T47D (cell line): ENCODE results near the gene MIF.
"Not testable (repeated sequence)": the region's sequence is repeated elsewhere in the genome, so short reads cannot be mapped to it uniquely, and the experiment has no call there.

Experiments
- DNase-seq, 2 experiments: peaks; one replicate each; pipeline versions ENCODE4 v3.0.0 to v3.0.0-alpha.2; 2011 to 2012; ENCODE audit warnings: low read depth in 1 of 2, low spot score in 1 of 2
- JUND ChIP-seq: IDR thresholded peaks from 2 replicates; pipeline ENCODE4 v1.6.1; 2012; ENCODE audit warnings: low read depth
- in situ Hi-C: cut with HindIII; loops from 2 replicates; pipeline ENCODE4 v1.10.0; 2016; ENCODE audit warnings: low sequenced_read_pairs, low pct_unique_long_range_greater_than_20kb

The MIF gene

DNA sequence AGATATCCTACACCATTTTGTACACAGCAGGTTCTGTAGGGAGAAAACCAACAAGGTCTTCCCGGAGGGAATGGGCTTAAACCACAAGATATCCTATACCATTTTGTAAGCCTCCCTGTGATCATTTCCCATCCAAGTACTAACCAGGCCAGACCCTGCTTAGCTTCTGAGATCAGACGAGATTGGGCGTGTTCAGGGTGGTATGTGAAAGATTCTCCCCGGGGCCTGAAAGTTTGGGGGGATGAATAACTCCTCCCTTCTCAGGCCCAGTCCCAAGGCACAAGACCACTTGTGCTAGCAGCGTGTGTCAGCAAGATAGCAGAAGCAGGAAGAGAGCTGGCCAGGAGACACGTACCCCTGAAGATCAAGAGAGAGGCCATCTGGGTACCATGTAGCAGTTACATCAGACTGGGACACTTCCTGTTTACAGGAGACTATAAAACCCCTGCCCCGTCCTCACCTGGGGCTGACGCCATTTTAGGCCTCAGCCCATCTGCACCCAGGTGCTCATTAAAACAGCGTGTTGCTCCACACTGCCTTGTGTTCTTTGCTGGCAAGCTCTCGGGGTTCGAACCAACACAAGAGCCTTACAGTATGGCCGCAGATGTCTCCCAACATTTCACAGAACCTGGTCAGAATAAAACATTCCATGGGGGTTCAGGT is 17.3 kb downstream of the MIF start:
- TF ChIP-seq JUND: no peak
- in situ Hi-C loops: no loop called here
- DNase-seq: no peak

DNA sequence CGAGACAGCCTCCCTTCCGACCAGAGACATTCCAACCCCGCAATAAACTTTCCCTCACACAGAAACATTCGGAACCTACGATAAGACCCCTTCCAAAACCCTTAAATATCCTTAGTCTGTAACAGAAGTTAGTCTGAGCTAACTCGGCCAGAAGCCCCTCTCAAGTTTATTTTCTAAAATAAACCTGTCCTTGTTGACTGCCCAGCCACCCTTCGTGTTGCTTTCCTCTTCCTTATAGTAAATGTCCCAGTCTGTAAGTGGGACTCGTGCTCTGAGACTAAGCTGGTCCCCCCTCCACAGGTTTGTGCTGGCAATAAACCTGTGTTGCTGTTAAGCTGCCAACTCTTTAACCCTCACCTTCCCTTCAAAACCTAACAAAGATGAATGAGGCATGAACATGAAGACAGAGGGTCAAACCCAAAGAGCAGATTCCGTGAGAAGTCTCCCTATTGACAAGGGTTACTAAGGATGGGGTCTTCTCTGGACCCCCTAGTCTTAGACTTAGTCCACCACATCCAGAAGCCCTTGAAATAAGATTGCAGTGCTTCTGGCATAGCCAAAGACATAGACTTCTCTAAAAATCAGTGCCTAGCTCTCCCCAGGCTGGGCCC is 18.2 kb downstream of the MIF start:
- in situ Hi-C loops: no loop called here
- TF ChIP-seq JUND: no peak
- DNase-seq: no peak

DNA sequence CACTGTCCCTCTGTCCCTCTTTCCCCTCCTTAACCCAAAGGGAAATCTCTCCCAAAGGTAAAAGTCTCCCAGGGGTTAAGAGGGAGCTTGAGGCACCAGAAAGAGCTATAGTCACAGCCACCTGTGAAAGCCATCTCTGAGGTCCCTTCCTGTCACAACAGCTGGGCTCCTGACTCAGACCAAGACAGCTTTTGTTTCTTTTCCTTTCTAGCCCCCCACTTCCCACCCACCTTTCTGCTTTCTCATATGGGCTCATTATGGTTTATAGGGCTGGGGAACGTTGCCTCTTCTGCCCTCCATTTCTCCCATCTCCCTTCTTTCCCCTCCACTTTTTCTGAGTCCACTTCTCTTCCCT is 19.1 kb downstream of the MIF start:
- in situ Hi-C loops: no loop called here
- no peak for DNase-seq
- no peak for TF ChIP-seq JUND

DNA sequence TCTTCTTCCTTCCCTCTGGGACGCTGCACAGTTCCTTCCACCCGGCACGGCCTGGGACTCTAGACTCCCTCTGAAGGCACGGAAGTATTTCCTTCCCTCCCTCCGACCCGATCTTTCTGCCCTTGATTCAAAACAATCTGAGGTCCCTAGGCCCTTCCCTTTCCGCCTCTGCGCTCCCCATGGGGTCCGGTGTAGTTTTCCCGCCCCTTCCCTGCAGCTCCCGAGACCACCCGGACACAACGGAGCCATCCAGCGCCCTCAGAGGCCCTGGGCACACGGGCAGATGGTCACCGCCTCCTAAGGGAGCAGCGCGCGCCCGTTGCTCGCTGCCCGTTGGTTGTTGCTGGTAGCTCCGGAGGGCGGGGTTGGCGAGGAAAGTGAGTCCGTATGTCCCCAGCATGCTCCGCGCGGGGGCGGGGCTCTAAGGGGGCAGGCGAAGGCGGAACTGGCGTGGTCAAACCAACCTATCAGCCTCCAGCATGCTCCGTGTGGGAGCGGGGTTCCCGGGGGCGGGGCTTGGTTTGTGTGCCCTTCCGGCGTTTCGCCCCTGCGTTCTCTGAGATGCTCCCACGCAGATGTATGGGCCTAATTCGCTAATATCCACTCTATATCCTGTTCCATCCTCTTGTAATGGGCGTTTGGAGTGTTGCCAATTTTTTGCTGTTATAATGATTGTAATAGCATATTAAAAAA is 19.6 kb downstream of the MIF start:
- in situ Hi-C loops: no loop called here
- no peak for TF ChIP-seq JUND
- DNase-seq: peak; percentile 88 to 97

DNA sequence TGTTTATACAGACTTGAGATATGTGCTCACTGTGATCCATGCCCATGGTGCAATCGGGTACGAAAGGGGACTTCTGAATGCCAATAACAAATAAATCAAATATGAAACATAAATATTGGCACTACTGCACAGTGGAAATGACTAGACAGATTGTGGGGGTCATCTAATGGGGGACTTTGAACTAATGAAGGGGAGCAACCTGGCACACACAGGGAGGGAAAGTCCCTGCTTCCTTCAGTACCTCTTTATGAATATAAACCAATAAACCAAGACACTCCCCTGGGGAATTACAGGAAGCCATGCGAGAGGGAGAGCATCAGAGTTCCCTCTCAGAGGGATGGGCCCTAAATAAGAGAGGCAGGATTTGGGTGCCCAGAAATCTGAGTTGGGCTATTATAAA is 21.1 kb downstream of the MIF start:
- in situ Hi-C loops: no loop called here
- DNase-seq: no peak
- no peak for TF ChIP-seq JUND

DNA sequence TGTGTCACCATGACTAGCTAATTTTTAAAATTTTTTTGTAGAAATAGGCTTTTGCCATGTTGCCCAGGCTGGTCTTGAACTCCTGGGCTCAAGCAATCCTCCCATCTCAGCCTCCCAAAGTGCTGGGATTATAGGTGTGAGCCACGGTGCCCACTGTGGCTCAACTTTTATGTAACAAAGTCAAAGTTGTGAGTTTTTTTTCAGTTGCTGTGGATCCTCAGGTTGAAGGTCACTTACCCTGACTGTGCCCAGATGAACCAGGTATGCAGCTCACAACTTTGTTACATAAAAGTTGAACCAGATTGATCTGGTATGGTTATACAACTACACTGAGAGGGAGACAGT is 26.1 kb downstream of the MIF start:
- DNase-seq, in situ Hi-C loops: not testable (repeated sequence)

DNA sequence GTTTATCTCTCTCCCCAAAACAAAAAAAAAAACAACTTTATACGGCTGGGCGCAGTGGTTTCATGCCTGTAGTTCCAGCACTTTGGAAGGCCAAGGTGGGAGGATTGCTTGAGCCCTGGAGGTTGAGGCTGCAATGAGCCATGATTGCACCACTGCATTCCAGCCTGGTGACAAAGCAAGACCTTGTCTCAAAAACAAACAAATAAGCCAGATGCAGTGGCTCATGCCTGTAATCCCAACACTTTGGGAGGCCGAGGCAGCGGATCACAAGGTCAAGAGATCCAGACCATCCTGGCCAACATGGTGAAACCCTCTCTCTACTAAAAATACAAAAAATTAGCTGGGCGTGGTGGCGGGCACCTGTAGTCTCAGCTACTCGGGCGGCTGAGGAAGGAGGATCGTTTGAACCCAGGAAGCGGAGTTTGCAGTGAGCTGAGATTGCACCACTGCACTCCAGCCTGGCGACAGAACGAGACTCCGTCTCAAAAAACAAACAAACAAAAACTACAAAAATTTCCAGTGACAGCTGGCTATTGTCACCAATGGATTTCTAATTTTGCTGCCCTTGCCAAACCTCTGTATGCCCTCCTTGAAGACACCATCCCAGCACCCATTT is 27.5 kb downstream of the MIF start:
- DNase-seq: peak in 1 of 2 experiments; percentile 40
- in situ Hi-C loops: not testable (repeated sequence)

DNA sequence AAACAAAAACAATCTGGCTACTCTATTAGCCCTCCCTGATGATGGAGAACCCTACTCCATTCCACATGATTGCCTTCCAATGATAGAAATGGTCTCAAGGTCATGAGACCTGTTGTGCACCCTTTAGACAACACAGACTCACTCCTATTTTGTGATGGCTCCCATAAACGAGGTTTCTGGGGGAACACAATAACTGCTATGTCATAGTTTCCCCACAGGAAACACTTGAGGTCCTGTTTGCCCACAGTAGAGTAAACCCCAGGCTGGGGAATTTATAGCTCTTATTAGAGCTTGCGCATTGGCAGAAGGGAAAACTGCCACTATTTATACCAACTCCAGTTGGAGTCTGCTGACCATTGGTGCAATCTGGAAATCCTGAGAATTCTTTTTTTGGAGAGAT is 28.7 kb downstream of the MIF start:
- in situ Hi-C loops: no loop called here
- no peak for TF ChIP-seq JUND
- no peak for DNase-seq

DNA sequence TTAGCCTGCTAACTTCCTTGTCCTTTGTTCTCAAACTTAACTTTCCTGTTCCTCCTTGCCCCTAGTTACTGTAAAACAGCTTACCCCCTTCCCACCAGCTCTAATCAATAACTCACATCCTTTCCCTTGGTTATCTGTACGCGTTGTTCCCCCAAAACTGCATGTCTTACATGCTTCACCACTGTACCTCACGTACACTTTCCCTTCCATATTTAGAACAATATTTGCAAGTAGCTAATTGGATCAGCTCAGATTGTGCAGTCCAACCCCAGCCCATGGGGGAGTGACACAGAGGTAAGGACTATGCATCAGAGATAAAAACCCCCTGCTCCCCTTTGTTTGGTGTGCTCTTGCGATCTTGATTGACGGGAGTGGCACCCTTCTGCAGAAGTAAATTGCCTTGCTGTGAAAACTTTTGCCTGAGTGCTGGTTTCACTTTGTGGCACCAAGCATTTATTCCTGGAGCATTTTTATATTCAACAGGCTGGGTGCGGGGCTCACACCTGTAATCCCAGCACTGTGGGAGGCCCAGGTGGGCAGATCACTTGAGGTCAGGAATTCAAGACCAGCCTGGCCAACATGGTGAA is 30.9 kb downstream of the MIF start:
- no peak for DNase-seq
- TF ChIP-seq JUND: no peak
- in situ Hi-C loops: no loop called here

DNA sequence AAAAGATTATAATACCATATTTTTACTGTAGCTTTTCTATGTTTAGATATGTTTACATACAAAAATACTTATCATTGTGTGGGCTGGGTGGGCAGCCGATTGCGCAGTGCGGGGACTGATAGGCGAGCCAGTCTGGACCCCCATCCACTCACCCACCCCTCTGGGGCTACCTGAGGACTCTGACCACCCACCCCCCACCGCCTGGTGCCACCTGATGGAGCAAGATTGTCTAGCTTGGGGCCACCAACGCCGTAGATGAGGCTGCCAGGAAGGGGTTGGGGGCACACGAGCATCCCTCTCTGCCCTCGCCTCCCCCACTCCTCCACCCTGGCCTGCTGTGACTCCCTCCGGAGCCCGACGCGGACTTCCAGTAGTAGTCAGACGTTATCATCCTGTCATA is 32.4 kb downstream of the MIF start:
- no peak for TF ChIP-seq JUND
- no peak for DNase-seq
- in situ Hi-C loops: no loop called here

DNA sequence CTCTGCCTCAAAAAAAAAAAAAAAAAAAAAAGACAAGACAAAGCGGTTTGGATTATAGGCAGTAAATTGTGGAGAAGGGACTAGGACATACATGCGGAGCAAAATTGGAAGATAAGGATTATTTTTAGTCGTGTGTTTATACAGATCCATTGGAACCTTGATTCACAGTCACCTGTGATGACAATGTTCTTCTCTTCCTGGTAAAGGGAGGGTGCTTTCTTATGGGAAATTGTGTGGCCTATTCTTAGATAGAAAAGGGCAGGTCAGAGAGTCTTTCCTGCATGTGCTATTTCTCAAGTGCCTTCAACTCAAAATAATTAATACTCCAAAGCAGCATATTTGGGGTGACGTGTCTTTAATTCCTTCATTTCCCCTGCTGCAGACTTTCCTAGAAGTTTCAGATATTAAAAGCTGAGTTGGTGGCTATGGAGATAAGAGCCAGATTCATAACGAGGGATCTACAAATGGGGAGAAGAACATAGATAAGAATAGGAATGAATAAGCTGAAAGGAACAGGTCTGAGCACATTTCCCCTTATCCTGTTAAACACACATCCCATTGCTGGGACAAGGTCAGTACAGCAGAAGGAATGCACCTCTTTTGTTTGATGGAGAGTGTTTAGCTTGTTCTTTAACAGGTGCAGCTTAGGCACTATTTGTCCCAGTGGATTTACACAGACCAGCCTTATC is 44.3 kb downstream of the MIF start:
- no peak for TF ChIP-seq JUND
- in situ Hi-C loops: no loop called here
- peak; percentile 43 to 79 for DNase-seq

DNA sequence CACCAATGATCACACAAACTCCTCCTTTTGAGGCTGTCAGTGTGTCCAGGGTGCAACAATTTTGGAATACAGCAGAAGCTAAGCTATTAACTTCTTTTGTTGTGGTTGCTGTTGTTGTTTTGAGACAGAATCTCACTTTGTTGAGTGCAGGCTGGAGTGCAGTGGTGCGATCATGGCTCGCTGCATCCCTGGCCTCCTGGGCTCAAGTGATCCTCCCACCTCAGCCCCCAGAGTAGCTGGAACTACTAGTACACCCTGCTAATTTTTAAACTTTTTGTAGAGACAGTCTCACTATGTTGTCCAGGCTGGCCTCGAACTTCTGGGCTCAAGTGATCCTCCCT is 44.8 kb downstream of the MIF start:
- no peak for DNase-seq
- in situ Hi-C loops: no loop called here

DNA sequence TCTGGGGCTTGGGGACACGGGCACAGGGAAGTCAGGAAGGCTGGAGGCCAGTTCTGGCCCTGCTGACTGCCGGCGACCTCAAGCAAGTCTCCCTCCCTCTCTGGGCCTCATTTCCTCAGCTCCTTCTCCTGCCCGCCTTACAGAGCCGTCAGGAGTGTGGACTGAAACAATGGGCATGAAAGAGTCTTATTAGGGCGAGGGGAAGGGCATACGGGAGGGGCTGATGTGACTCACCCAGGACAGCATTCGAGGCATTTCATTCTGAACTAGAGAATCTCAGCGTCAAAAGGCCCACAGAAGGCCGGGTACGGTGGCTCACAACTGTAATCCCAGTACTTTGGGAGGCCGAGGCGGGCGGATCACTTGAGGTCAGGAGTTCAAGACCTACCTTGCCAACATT is 46.0 kb downstream of the MIF start:
- in situ Hi-C loops, DNase-seq: not testable (repeated sequence)

More for the DNA sequence above, 44.8 kb downstream of the MIF start:
- no peak for TF ChIP-seq JUND
